Measurements from ENCODE around the gene SLC27A1. TPM values are rescaled to one million over a fixed set of nuclear protein-coding genes. Genes with fewer than 3 reads are reported as not detected.
A peak's percentile ranks its signal among the peaks of the same experiment; 100 is the strongest.
"Not testable (repeated sequence)": the region's sequence is repeated elsewhere in the genome, so short reads cannot be mapped to it uniquely, and the experiment has no call there.

SLC27A1 gene
- total RNA-seq, 1 donor from 2014 or later: 64.9 TPM

GRCh38 chr19:17505223-17505622, 34.9 kb downstream of the SLC27A1 start:
- intact Hi-C loops (cut with DNase I): no loop called here
- H3K9me3 ChIP-seq: no peaks in the 10 kb centered on the region
- no peak overlapping the region for H3K27ac ChIP-seq
- no peak overlapping the region for H3K4me3 ChIP-seq
- no peak for TF ChIP-seq CTCF (IDR thresholded peaks at IDR 0.05)
- H3K27me3 ChIP-seq: no peaks in the 10 kb centered on the region
- H3K4me1 ChIP-seq: peaks cover 2 to 4% of the 10 kb centered on the region in 2 donors
- peaks cover 11 to 12% of the 10 kb centered on the region in 2 donors for H3K36me3 ChIP-seq
- DNase-seq (ENCODE audit: low spot score in 2 of 2): no peak

- H3K4me1 ChIP-seq: peaks cover 5 to 7% of the 10 kb centered on the region in 2 donors
- intact Hi-C loops (cut with DNase I): no loop called here
- no peak overlapping the region for H3K27ac ChIP-seq
- peaks cover 0 to 3% of the 10 kb centered on the region in 2 donors for H3K36me3 ChIP-seq
- H3K9me3 ChIP-seq: no peaks in the 10 kb centered on the region
- no peak overlapping the region for H3K4me3 ChIP-seq
- DNase-seq (ENCODE audit: low spot score in 2 of 2): no peak
- no peaks in the 10 kb centered on the region for H3K27me3 ChIP-seq
- TF ChIP-seq CTCF (IDR thresholded peaks at IDR 0.05): no peak
Observed at GRCh38 chr19:17506745-17507144, 36.4 kb downstream of the SLC27A1 start.

DNA sequence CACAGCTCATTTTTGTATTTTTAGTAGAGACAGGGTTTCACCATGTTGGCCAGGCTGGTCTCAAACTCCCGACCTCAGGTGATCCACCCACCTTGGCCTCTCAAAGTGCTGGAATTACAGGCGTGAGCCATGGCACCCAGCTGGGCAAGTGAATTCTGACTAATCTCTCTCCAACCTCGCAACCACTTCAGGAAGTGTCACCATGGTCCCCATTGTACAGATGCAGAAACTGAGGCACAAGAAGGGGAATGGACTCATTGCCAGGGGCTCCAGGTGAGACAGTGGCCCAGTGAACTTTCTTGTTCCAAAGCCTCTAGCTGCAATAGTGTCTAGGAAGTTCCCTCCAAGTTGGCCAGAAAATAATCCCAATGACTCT, 38.2 kb downstream of the SLC27A1 start:
- H3K27me3 ChIP-seq; H3K27ac ChIP-seq; DNase-seq (ENCODE audit: low spot score in 2 of 2); H3K4me3 ChIP-seq; intact Hi-C loops (cut with DNase I); H3K36me3 ChIP-seq; H3K9me3 ChIP-seq: not testable (repeated sequence)
- peaks cover 5 to 14% of the 10 kb centered on the region in 2 donors for H3K4me1 ChIP-seq

DNA sequence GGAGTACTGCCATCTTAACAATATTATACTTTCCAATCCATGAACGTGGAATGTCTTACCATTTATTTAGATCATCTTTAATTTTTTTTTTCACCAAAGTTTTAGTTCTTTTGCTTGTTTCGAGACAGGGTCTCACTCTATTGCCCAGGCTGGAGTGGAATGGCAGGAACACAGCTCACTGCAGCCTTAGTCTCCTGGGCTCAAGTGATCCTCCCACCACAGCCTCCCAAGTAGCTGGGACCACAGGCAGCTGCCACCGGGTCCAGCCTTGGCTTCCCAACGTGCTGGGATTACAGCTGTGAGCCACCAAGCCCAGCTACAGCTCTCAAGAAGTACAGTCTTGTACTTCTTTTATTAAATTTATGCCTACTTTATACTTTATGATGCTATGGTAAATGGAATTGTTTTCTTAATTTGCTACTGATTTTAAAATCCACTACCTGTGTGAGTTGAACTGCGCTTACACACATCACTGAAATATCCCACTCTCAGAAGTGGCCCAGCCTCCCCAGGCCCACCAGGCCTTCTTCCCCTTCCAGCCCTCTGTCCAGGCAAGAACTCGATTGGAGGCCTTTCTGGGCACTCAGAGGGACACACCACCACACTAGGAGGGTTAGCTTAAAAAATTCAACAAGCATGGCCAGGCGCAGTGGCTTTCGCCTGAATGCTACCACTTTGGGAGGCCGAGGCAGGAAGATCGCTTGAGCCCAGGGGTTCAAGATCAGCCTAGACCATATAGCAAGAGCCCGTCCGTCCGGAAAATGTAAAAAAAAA, 40.1 kb downstream of the SLC27A1 start:
- peak overlapping the region; percentile 85 to 97 for H3K4me3 ChIP-seq
- no peak for DNase-seq (ENCODE audit: low spot score in 2 of 2)
- intact Hi-C loops (cut with DNase I): loop anchor here (5.0 kb wide), 1 partner anchor 347 kb away; the partner anchor contains the start of gene RPL18A
- no peaks in the 10 kb centered on the region for H3K27me3 ChIP-seq
- H3K9me3 ChIP-seq: no peaks in the 10 kb centered on the region
- peak overlapping the region; percentile 92 to 97 for H3K27ac ChIP-seq
- no peaks in the 10 kb centered on the region for H3K36me3 ChIP-seq
- no peak for TF ChIP-seq CTCF (IDR thresholded peaks at IDR 0.05)
- peaks cover 5 to 14% of the 10 kb centered on the region in 2 donors for H3K4me1 ChIP-seq

DNA sequence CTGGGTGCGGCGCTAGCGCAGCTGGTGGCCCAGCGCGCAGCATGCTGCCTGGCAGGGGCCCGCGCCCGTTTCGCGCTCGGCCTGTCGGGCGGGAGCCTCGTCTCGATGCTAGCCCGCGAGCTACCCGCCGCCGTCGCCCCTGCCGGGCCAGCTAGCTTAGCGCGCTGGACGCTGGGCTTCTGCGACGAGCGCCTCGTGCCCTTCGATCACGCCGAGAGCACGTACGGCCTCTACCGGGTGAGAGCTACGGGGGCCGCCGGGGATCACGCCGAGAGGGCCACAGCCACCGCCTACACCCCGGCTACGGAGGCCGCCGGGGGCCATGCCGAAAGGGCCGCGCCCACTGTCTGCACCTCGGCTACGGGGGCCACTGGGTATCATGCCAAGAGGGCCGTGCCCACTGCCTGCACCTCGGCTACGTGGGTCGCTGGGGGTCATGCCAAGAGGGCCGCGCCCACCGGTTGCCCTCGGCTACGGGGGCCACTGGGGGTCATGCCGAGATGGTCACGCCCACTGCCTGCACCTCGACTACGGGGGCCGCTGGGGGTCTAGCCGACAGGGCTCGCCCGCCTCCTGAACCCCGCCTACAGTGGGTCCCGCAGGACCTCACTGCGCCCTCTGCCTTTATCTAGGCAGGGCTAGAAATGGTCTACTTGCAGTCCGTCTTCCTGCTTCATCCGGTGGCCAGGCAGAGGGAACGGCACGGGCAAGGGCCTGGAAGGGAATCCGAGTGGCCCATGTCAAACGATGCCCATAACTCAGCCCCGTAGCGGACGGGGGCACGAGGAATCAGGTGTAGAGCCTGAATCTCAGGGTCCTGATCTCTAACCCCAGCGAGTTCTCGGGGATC, 41.6 kb downstream of the SLC27A1 start:
- peak in 2 of 3 experiments; percentile 15 to 20 for TF ChIP-seq CTCF (IDR thresholded peaks at IDR 0.05)
- intact Hi-C loops (cut with DNase I): loop anchor here (1.0 to 5.0 kb wide), 3 partner anchors 43 to 345 kb away; partner anchors contain the start of genes COLGALT1 and RPL18A
- peak; percentile 43 to 91 for DNase-seq (ENCODE audit: low spot score in 2 of 2)
- Histone ChIP-seq H3K27me3 (no peaks in the 10 kb centered on the region), H3K36me3 (peaks cover 6 to 12% of the 10 kb centered on the region in 2 donors), H3K9me3 (no peaks in the 10 kb centered on the region), H3K27ac (peak overlapping the region; percentile 92 to 97), H3K4me3 (peak overlapping the region; percentile 85 to 97), H3K4me1 (peaks cover 5 to 14% of the 10 kb centered on the region in 2 donors)

All from ascending aorta (tissue), 2 donors.